Panc1 (cell line): Measurements from ENCODE around the gene CCDC178. TPM values are rescaled to one million over a fixed set of nuclear protein-coding genes. Genes with fewer than 3 reads are reported as not detected.
A peak's percentile ranks its signal among the peaks of the same experiment; 100 is the strongest.

ENCODE experiments used
- ATAC-seq: fragments of 200-7000 bp; cut with Tn5 transposase; 2 replicates; pipeline ENCODE4 v1.9.1; 2020; ENCODE audit warnings: mild to moderate bottlenecking, moderate library complexity
- BruUV-seq: library from RNA; stranded (reverse); fragments of 400-500 nt; replicated peaks from 2 replicates; lab custom pipeline; 2021; lab: Mats Ljungman, UMichigan
- CTCF ChIA-PET: fragments of 300-600 bp; sonication (Branson Sonifier 250); formaldehyde crosslinking; loops from one replicate; lab custom pipeline; 2022; ENCODE audit warnings: antibody characterized with exemption; lab: Charles Lee
- POLR2A ChIA-PET: fragments of 300-600 bp; sonication (Branson Sonifier 250); formaldehyde crosslinking; loops from one replicate; lab custom pipeline; 2022; ENCODE audit warnings: antibody characterized with exemption; lab: Charles Lee
- DNase-seq: peaks from one replicate; pipeline ENCODE4 v3.0.0-alpha.2; 2010; ENCODE audit warnings: low read depth, low spot score
- H3K27ac ChIP-seq: 2 replicates; pipeline ENCODE4 v1.5.1; 2011; ENCODE audit warnings: mild to moderate bottlenecking, low read length, inconsistent platforms
- H3K27me3 ChIP-seq: fragments of 200-500 bp; sonication (Bioruptor generic); 2 replicates; pipeline ENCODE4 v1.6.0; 2014; ENCODE audit warnings: low read length, inconsistent platforms; ENCODE audit not compliant: control insufficient read depth, insufficient read depth
- H3K36me3 ChIP-seq: fragments of 200-500 bp; sonication (Bioruptor generic); 2 replicates; pipeline ENCODE4 v1.5.1; 2014; ENCODE audit warnings: inconsistent platforms, mild to moderate bottlenecking, low read length, moderate library complexity; ENCODE audit not compliant: control insufficient read depth, insufficient read depth
- H3K4me1 ChIP-seq: 2 replicates; pipeline ENCODE4 v1.5.1; 2011; ENCODE audit warnings: inconsistent platforms, mild to moderate bottlenecking, low read length, moderate library complexity; ENCODE audit not compliant: control insufficient read depth, insufficient read depth
- H3K4me3 ChIP-seq, 2 experiments: 2 replicates each; pipeline ENCODE4 v1.5.1; 2011 to 2012; ENCODE audit warnings: low read depth in 2 of 2, low read length in 2 of 2, mild to moderate bottlenecking in 2 of 2, inconsistent platforms in 1 of 2, moderate library complexity in 1 of 2
- H3K9me3 ChIP-seq: fragments of 200-500 bp; sonication (Bioruptor generic); 2 replicates; pipeline ENCODE4 v1.5.1; 2014; ENCODE audit warnings: low read depth, mild to moderate bottlenecking, inconsistent platforms, low read length, moderate library complexity; ENCODE audit not compliant: control insufficient read depth, insufficient read depth
- CTCF ChIP-seq: fragments of 450-650 bp; IDR thresholded peaks from 2 replicates; pipeline ENCODE4 v1.5.1; 2017; ENCODE audit warnings: mild to moderate bottlenecking
- POLR2AphosphoS5 ChIP-seq: IDR thresholded peaks from 2 replicates; pipeline ENCODE4 v1.6.1; 2012; ENCODE audit warnings: mild to moderate bottlenecking, low read depth, low read length, moderate library complexity
- SIN3A ChIP-seq: IDR thresholded peaks from 2 replicates; pipeline ENCODE4 v1.6.1; 2012; ENCODE audit warnings: low read depth, mild to moderate bottlenecking, low read length, moderate library complexity, borderline replicate concordance; ENCODE audit not compliant: insufficient read depth
- TCF7L2 ChIP-seq: IDR thresholded peaks from 2 replicates; pipeline ENCODE4 v1.6.1; 2011; ENCODE audit warnings: mild to moderate bottlenecking, low read depth, low read length, inconsistent platforms
- in situ Hi-C: cut with HindIII; loops from 2 replicates; pipeline ENCODE4 v1.10.0; 2016; ENCODE audit warnings: low sequenced_read_pairs, low pct_unique_long_range_greater_than_20kb
- intact Hi-C: fragments of 100-400 bp; cut with micrococcal nuclease; formaldehyde crosslinking; loops from one replicate; pipeline ENCODE4 v1.10.0; 2022; ENCODE audit not compliant: unreplicated experiment
- total RNA-seq: library from RNA; stranded (reverse); gene quantifications from one replicate; pipeline ENCODE4 v1.2.1, GENCODE V29; 2021; ENCODE audit not compliant: unreplicated experiment
- TF ChIP-seq, protein P1 (sequence below), 2 experiments: IDR thresholded peaks; 2 replicates each; pipeline ENCODE4 v1.6.1; 2011 to 2012; ENCODE audit warnings: low read depth in 2 of 2, control low read depth in 1 of 2, low read length in 1 of 2, mild to moderate bottlenecking in 1 of 2, moderate library complexity in 1 of 2; ENCODE audit not compliant: insufficient read depth in 1 of 2

The CCDC178 gene
- total RNA-seq, 1 experiment from 2014 or later: not detected

DNA sequence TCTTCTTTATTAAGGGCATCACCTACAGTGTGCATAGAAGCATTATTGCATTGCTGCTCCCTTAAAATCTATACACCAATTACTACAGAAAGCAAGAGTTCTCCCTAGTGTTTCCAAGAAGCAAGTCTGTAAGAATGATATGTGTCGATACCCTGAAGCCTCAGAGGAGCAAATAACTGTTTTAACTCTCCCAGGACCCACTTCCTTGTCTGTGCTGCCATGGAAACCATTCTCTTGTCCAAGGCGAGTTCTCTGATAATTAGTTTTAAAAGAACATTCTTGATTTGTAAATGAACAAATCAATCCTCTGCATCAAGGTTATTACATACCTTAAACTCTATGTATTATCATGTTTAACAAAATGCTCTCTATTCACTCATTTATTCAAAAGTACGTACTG is 340.9 kb downstream of the CCDC178 start:
- Histone ChIP-seq H3K27ac (no peak overlapping the region), H3K4me1 (no peaks in the 10 kb centered on the region; the same call in 1 of the 2 replicates), H3K36me3 (no peaks in the 10 kb centered on the region), H3K27me3 (no peaks in the 10 kb centered on the region), H3K4me3 (no peak overlapping the region), H3K9me3 (no peaks in the 10 kb centered on the region)
- CTCF ChIA-PET: no interaction called here
- POLR2A ChIA-PET: no interaction called here
- no peak for DNase-seq
- in situ Hi-C loops (no loop called here), intact Hi-C loops (no loop called here)
- TF ChIP-seq SIN3A (no peak), POLR2AphosphoS5 (no peak), TCF7L2 (no peak), CTCF (no peak)
- TF ChIP-seq, protein P1, sequence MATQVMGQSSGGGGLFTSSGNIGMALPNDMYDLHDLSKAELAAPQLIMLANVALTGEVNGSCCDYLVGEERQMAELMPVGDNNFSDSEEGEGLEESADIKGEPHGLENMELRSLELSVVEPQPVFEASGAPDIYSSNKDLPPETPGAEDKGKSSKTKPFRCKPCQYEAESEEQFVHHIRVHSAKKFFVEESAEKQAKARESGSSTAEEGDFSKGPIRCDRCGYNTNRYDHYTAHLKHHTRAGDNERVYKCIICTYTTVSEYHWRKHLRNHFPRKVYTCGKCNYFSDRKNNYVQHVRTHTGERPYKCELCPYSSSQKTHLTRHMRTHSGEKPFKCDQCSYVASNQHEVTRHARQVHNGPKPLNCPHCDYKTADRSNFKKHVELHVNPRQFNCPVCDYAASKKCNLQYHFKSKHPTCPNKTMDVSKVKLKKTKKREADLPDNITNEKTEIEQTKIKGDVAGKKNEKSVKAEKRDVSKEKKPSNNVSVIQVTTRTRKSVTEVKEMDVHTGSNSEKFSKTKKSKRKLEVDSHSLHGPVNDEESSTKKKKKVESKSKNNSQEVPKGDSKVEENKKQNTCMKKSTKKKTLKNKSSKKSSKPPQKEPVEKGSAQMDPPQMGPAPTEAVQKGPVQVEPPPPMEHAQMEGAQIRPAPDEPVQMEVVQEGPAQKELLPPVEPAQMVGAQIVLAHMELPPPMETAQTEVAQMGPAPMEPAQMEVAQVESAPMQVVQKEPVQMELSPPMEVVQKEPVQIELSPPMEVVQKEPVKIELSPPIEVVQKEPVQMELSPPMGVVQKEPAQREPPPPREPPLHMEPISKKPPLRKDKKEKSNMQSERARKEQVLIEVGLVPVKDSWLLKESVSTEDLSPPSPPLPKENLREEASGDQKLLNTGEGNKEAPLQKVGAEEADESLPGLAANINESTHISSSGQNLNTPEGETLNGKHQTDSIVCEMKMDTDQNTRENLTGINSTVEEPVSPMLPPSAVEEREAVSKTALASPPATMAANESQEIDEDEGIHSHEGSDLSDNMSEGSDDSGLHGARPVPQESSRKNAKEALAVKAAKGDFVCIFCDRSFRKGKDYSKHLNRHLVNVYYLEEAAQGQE (IDR thresholded peaks at IDR 0.05; ENCODE audit: insufficient read depth in 1 of 2, low read depth in 2 of 2, low read length in 1 of 2): no peak
- ATAC-seq: no peak
- no TSS peak for BruUV-seq

GRCh38 chr18:33097126-33097525 is 343.4 kb downstream of the CCDC178 start:
- ATAC-seq: peak; percentile 96
- TF ChIP-seq POLR2AphosphoS5 (no peak), CTCF (no peak), SIN3A (no peak), TCF7L2 (no peak)
- TF ChIP-seq, protein P1 (IDR thresholded peaks at IDR 0.05; ENCODE audit: insufficient read depth in 1 of 2, low read depth in 2 of 2, low read length in 1 of 2): no peak
- Histone ChIP-seq H3K36me3 (no peaks in the 10 kb centered on the region), H3K4me3 (no peak overlapping the region), H3K4me1 (no peaks in the 10 kb centered on the region; the same call in 1 of the 2 replicates), H3K27me3 (no peaks in the 10 kb centered on the region), H3K27ac (no peak overlapping the region), H3K9me3 (no peaks in the 10 kb centered on the region)
- no TSS peak for BruUV-seq
- peak; percentile 13 for DNase-seq
- in situ Hi-C loops: no loop called here
- POLR2A ChIA-PET: no interaction called here
- intact Hi-C loops: no loop called here
- CTCF ChIA-PET: no interaction called here
